PC-9 (cell line): Measurements from ENCODE around the gene SDCBP2. TPM values are rescaled to one million over a fixed set of nuclear protein-coding genes. Genes with fewer than 3 reads are reported as not detected.

ENCODE experiments used
- BruUV-seq: library from RNA; stranded (reverse); fragments of 400-500 nt; replicated peaks from 2 replicates; lab custom pipeline; 2021; lab: Mats Ljungman, UMichigan
- CTCF ChIA-PET: fragments of 300-600 bp; sonication (Branson Sonifier 250); formaldehyde crosslinking; loops from one replicate; lab custom pipeline; 2022; ENCODE audit warnings: antibody characterized with exemption; lab: Charles Lee
- POLR2A ChIA-PET: fragments of 300-600 bp; sonication (Branson Sonifier 250); formaldehyde crosslinking; loops from one replicate; lab custom pipeline; 2022; ENCODE audit warnings: antibody characterized with exemption; ENCODE audit not compliant: unreplicated experiment; lab: Charles Lee
- DNase-seq, 2 experiments: peaks; one replicate each; pipeline versions ENCODE4 v3.0.0 to v3.0.0-alpha.2; 2015 to 2022; ENCODE audit warnings: mixed read lengths in 1 of 2
- H2AFZ ChIP-seq: fragments of 200-600 bp; sonication (generic); 2 replicates; pipeline ENCODE4 v1.8.1; 2017; ENCODE audit warnings: antibody characterized with exemption
- H3F3A ChIP-seq: fragments of 200-600 bp; sonication (generic); 2 replicates; pipeline ENCODE4 v1.8.1; 2017; ENCODE audit warnings: antibody characterized with exemption, mild to moderate bottlenecking, low read depth; ENCODE audit not compliant: insufficient read depth
- H3K27ac ChIP-seq: fragments of 200-600 bp; sonication (generic); 2 replicates; pipeline ENCODE4 v1.6.1; 2016; ENCODE audit warnings: mixed run types
- H3K27me3 ChIP-seq: fragments of 200-600 bp; sonication (generic); 2 replicates; pipeline ENCODE4 v1.6.1; 2016; ENCODE audit warnings: low read depth, mixed run types; ENCODE audit not compliant: insufficient read depth
- H3K36me3 ChIP-seq: fragments of 200-600 bp; sonication (generic); 2 replicates; pipeline ENCODE4 v1.6.1; 2016; ENCODE audit warnings: low read depth, mixed run types
- H3K4me1 ChIP-seq: fragments of 200-600 bp; sonication (generic); replicated peaks from 2 replicates; pipeline ENCODE4 v1.6.1; 2016; ENCODE audit warnings: mixed run types; ENCODE audit not compliant: insufficient read depth
- H3K4me2 ChIP-seq: fragments of 200-600 bp; sonication (generic); 2 replicates; pipeline ENCODE4 v1.6.1; 2017; ENCODE audit warnings: mixed run types
- H3K4me3 ChIP-seq: fragments of 200-600 bp; sonication (generic); 2 replicates; pipeline ENCODE4 v1.6.1; 2016; ENCODE audit warnings: mixed run types
- H3K79me2 ChIP-seq: fragments of 200-600 bp; sonication (generic); 2 replicates; pipeline ENCODE4 v1.6.1; 2017; ENCODE audit warnings: low read depth, mixed run types
- H3K9me2 ChIP-seq: fragments of 200-600 bp; sonication (generic); 2 replicates; pipeline ENCODE4 v1.8.1; 2017; ENCODE audit warnings: mild to moderate bottlenecking; ENCODE audit not compliant: insufficient read depth
- H3K9me3 ChIP-seq: fragments of 200-600 bp; sonication (generic); 2 replicates; pipeline ENCODE4 v1.8.1; 2016; ENCODE audit warnings: low read depth; ENCODE audit not compliant: insufficient read depth
- H4K20me1 ChIP-seq: fragments of 200-600 bp; sonication (generic); 2 replicates; pipeline ENCODE4 v1.8.1; 2017; ENCODE audit not compliant: insufficient read depth
- EZH2 ChIP-seq: fragments of 200-600 bp; sonication (generic); IDR thresholded peaks from 2 replicates; pipeline ENCODE4 v1.8.0; 2017; ENCODE audit warnings: antibody characterized with exemption, low read depth
- intact Hi-C: fragments of 100-400 bp; cut with micrococcal nuclease; formaldehyde crosslinking; loops from one replicate; pipeline ENCODE4 v1.10.0; 2022; ENCODE audit not compliant: unreplicated experiment
- total RNA-seq: library from RNA; stranded (reverse); gene quantifications from 2 replicates; pipeline ENCODE4 v1.2.3, GENCODE V29; 2021
- TF ChIP-seq, protein P1 (sequence below): fragments of 200-600 bp; sonication (generic); conservative IDR thresholded peaks from 2 replicates; pipeline ENCODE4 v1.6.1; 2017; ENCODE audit warnings: mixed run types, antibody characterized with exemption, mild to moderate bottlenecking, moderate library complexity

Gene SDCBP2
- total RNA-seq, 1 experiment from 2014 or later = 14.8 TPM

GRCh38 chr20:1309439-1309847 is 19.5 kb downstream of the SDCBP2 start:
- peaks cover 8% of the 10 kb centered on the region for H3F3A ChIP-seq
- no peaks in the 10 kb centered on the region for H3K79me2 ChIP-seq
- H3K4me1 ChIP-seq = no peaks in the 10 kb centered on the region
- CTCF ChIA-PET = no interaction called here
- POLR2A ChIA-PET = no interaction called here
- no peak for DNase-seq
- no peaks in the 10 kb centered on the region for H3K9me3 ChIP-seq
- no peak overlapping the region for H2AFZ ChIP-seq
- no peak overlapping the region for H3K27ac ChIP-seq
- no TSS peak for BruUV-seq
- no peaks in the 10 kb centered on the region for H3K36me3 ChIP-seq
- H3K27me3 ChIP-seq = no peaks in the 10 kb centered on the region
- no peak overlapping the region for H3K4me2 ChIP-seq
- H3K9me2 ChIP-seq = no peaks in the 10 kb centered on the region
- H3K4me3 ChIP-seq = no peak overlapping the region
- intact Hi-C loops = no loop called here
- TF ChIP-seq, protein P1, sequence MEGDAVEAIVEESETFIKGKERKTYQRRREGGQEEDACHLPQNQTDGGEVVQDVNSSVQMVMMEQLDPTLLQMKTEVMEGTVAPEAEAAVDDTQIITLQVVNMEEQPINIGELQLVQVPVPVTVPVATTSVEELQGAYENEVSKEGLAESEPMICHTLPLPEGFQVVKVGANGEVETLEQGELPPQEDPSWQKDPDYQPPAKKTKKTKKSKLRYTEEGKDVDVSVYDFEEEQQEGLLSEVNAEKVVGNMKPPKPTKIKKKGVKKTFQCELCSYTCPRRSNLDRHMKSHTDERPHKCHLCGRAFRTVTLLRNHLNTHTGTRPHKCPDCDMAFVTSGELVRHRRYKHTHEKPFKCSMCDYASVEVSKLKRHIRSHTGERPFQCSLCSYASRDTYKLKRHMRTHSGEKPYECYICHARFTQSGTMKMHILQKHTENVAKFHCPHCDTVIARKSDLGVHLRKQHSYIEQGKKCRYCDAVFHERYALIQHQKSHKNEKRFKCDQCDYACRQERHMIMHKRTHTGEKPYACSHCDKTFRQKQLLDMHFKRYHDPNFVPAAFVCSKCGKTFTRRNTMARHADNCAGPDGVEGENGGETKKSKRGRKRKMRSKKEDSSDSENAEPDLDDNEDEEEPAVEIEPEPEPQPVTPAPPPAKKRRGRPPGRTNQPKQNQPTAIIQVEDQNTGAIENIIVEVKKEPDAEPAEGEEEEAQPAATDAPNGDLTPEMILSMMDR = no peak
- TF ChIP-seq EZH2 = no peak
- H4K20me1 ChIP-seq = no peaks in the 10 kb centered on the region

- Histone ChIP-seq H3K4me3 (no peak overlapping the region), H2AFZ (no peak overlapping the region), H3K4me2 (no peak overlapping the region), H3K4me1 (no peaks in the 10 kb centered on the region), H3K79me2 (no peaks in the 10 kb centered on the region), H3K9me3 (no peaks in the 10 kb centered on the region), H3K27ac (no peak overlapping the region), H3F3A (peaks cover under 1% of the 10 kb centered on the region; the same call in 1 of the 2 replicates), H4K20me1 (no peaks in the 10 kb centered on the region), H3K36me3 (no peaks in the 10 kb centered on the region), H3K27me3 (no peaks in the 10 kb centered on the region), H3K9me2 (no peaks in the 10 kb centered on the region)
- intact Hi-C loops = no loop called here
- POLR2A ChIA-PET = no interaction called here
- TF ChIP-seq, protein P1 = no peak
- no peak for TF ChIP-seq EZH2
- no TSS peak for BruUV-seq
- CTCF ChIA-PET = no interaction called here
- no peak for DNase-seq
These were observed 20.2 kb downstream of the SDCBP2 start for GRCh38 chr20:1308702-1309095.

DNA sequence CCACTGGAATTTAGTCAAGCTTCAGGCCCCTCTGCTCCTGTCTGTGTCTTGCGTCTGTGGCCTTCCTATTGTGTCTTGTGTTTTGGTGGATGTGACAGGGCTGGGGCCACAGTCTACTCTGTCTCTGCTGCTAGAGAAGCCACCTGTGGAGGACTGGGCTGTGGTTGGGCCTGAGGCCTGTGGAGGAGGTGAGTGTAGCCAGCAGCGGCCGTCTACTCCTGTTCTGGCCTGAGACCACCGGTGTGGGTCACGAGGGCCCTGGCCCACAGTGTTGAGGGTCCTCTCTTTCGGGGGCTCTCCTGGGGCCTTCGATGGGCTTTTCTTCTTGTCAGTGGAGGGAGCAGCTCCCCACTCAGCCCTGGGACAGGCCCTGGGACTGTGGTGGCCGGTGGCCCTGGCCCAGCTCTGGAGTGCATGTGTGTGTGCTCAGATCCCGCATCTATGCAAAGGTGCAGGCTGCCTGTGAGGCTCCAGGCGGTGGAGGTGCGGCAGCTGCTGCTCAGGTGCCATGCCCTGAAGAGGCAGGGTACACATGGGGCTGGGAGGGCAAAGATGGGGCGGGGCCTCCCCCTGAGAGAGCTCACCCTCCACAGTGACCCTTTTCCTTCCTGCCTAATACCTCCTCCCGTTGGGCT is 20.8 kb downstream of the SDCBP2 start:
- CTCF ChIA-PET = no interaction called here
- BruUV-seq = no TSS peak
- no peak overlapping the region for H3K27ac ChIP-seq
- H3K36me3 ChIP-seq = no peaks in the 10 kb centered on the region
- no peaks in the 10 kb centered on the region for H3K4me1 ChIP-seq
- intact Hi-C loops = no loop called here
- no peaks in the 10 kb centered on the region for H4K20me1 ChIP-seq
- no peaks in the 10 kb centered on the region for H3K9me2 ChIP-seq
- no peaks in the 10 kb centered on the region for H3K27me3 ChIP-seq
- H3K79me2 ChIP-seq = no peaks in the 10 kb centered on the region
- H3K9me3 ChIP-seq = no peaks in the 10 kb centered on the region
- no peak for DNase-seq
- no peak overlapping the region for H2AFZ ChIP-seq
- no peak overlapping the region for H3K4me3 ChIP-seq
- no peaks in the 10 kb centered on the region for H3F3A ChIP-seq
- no peak for TF ChIP-seq EZH2
- TF ChIP-seq, protein P1 = no peak
- POLR2A ChIA-PET = no interaction called here
- no peak overlapping the region for H3K4me2 ChIP-seq
